GM18511 (cell line): Measurements from ENCODE around the gene C2orf49.

Experiments
- ATAC-seq: cut with Tn5 transposase; IDR thresholded peaks from one replicate; pipeline ENCODE4 v1.9.1; 2021; ENCODE audit warnings: mild to moderate bottlenecking, moderate library complexity; ENCODE audit not compliant: unreplicated experiment

C2orf49 gene

GRCh38 chr2:105381101-105381668, 43.8 kb downstream of the C2orf49 start:
- ATAC-seq = no peak

- no peak for ATAC-seq
Observed at GRCh38 chr2:105382177-105382576, 44.8 kb downstream of the C2orf49 start.

- no peak for ATAC-seq
Observed at GRCh38 chr2:105383432-105384166, 46.3 kb downstream of the C2orf49 start.

GRCh38 chr2:105384216-105384615, 46.9 kb downstream of the C2orf49 start:
- no peak for ATAC-seq

GRCh38 chr2:105384861-105385260, 47.5 kb downstream of the C2orf49 start:
- no peak for ATAC-seq

- no peak for ATAC-seq
Observed at GRCh38 chr2:105385731-105386540, 48.6 kb downstream of the C2orf49 start.

GRCh38 chr2:105387225-105387624, 49.9 kb downstream of the C2orf49 start:
- no peak for ATAC-seq

- no peak for ATAC-seq
Observed at GRCh38 chr2:105388971-105389381, 51.6 kb downstream of the C2orf49 start.

- ATAC-seq = no peak
Observed at GRCh38 chr2:105390454-105390853, 53.1 kb downstream of the C2orf49 start.

- no peak for ATAC-seq
Observed at GRCh38 chr2:105391058-105391627, 53.8 kb downstream of the C2orf49 start.

GRCh38 chr2:105391763-105392662, 54.7 kb downstream of the C2orf49 start:
- no peak for ATAC-seq

- ATAC-seq = no peak
Observed at GRCh38 chr2:105393373-105394055, 56.2 kb downstream of the C2orf49 start.

GRCh38 chr2:105394951-105395611, 57.7 kb downstream of the C2orf49 start:
- no peak for ATAC-seq

GRCh38 chr2:105395691-105396090, 58.4 kb downstream of the C2orf49 start:
- no peak for ATAC-seq

GRCh38 chr2:105396254-105397024, 59.1 kb downstream of the C2orf49 start:
- ATAC-seq = no peak

- no peak for ATAC-seq
Observed at GRCh38 chr2:105397025-105397722, 59.8 kb downstream of the C2orf49 start.

- no peak for ATAC-seq
Observed at GRCh38 chr2:105397953-105398335, 60.6 kb downstream of the C2orf49 start.
